IPS-11a (cell line): ENCODE results near the gene RAX2.
"Not testable (repeated sequence)": the region's sequence is repeated elsewhere in the genome, so short reads cannot be mapped to it uniquely, and the experiment has no call there.

Experiments used
- H3K4me3 ChIP-seq: one replicate; pipeline ENCODE4 v1.5.1; 2013; ENCODE audit warnings: low read depth, low read length, control low read depth

The RAX2 gene

GRCh38 chr19:3762130-3762473 lies 9.9 kb downstream of the RAX2 start:
- peak overlapping the region; percentile 89 for H3K4me3 ChIP-seq

GRCh38 chr19:3761382-3762129 lies 10.5 kb downstream of the RAX2 start, which contains the start of gene APBA3:
TSS of gene APBA3 (minus strand) at chr19:3761692. CDS start at chr19:3760264, 1,428 bp downstream.
- H3K4me3 ChIP-seq: peak within 1 kb of the TSS; percentile 89

- H3K4me3 ChIP-seq: peak overlapping the region; percentile 89
Observed at GRCh38 chr19:3760871-3761361, 11.1 kb downstream of the RAX2 start.

- no peak overlapping the region for H3K4me3 ChIP-seq
Observed at GRCh38 chr19:3759482-3760254, 12.4 kb downstream of the RAX2 start.

GRCh38 chr19:3758297-3758696 lies 13.7 kb downstream of the RAX2 start:
- not testable (repeated sequence) for H3K4me3 ChIP-seq

GRCh38 chr19:3757705-3758104 lies 14.3 kb downstream of the RAX2 start:
- not testable (repeated sequence) for H3K4me3 ChIP-seq

- H3K4me3 ChIP-seq: no peak overlapping the region
Observed at GRCh38 chr19:3753631-3754410, 18.2 kb downstream of the RAX2 start.

GRCh38 chr19:3752492-3752891 lies 19.5 kb downstream of the RAX2 start:
- no peak overlapping the region for H3K4me3 ChIP-seq

- no peak overlapping the region for H3K4me3 ChIP-seq
Observed at GRCh38 chr19:3751236-3751635, 20.8 kb downstream of the RAX2 start.

- no peak overlapping the region for H3K4me3 ChIP-seq
Observed at GRCh38 chr19:3750211-3750610, 21.8 kb downstream of the RAX2 start.

GRCh38 chr19:3748965-3749364 lies 23.1 kb downstream of the RAX2 start:
- H3K4me3 ChIP-seq: no peak overlapping the region

GRCh38 chr19:3746371-3747056 lies 25.5 kb downstream of the RAX2 start:
- no peak overlapping the region for H3K4me3 ChIP-seq

- no peak overlapping the region for H3K4me3 ChIP-seq
Observed at GRCh38 chr19:3745363-3746045, 26.5 kb downstream of the RAX2 start.

- H3K4me3 ChIP-seq: no peak overlapping the region
Observed at GRCh38 chr19:3743486-3743885, 28.5 kb downstream of the RAX2 start.

GRCh38 chr19:3740431-3740830 lies 31.6 kb downstream of the RAX2 start:
- no peak overlapping the region for H3K4me3 ChIP-seq

GRCh38 chr19:3738477-3739220 lies 33.4 kb downstream of the RAX2 start:
- H3K4me3 ChIP-seq: no peak overlapping the region

- no peak overlapping the region for H3K4me3 ChIP-seq
Observed at GRCh38 chr19:3737487-3738205, 34.4 kb downstream of the RAX2 start.

GRCh38 chr19:3736106-3736724 lies 35.8 kb downstream of the RAX2 start:
- no peak overlapping the region for H3K4me3 ChIP-seq

- no peak overlapping the region for H3K4me3 ChIP-seq
Observed at GRCh38 chr19:3734310-3734600, 37.8 kb downstream of the RAX2 start.
